GM10847 (cell line): Measurements from ENCODE around the gene CAPZB.

ENCODE experiments used
- POLR2A ChIP-seq: IDR thresholded peaks from 2 replicates; pipeline ENCODE4 v1.6.1; 2011; ENCODE audit not compliant: insufficient read length; ENCODE audit errors: extremely low read depth

Gene CAPZB

GRCh38 chr1:19478322-19478721 lies 7.0 kb downstream of the CAPZB start:
- no peak for TF ChIP-seq POLR2A

- TF ChIP-seq POLR2A, result peak; percentile 25
Measured at GRCh38 chr1:19477284-19478249, 7.8 kb downstream of the CAPZB start.

GRCh38 chr1:19476450-19477190 lies 8.7 kb downstream of the CAPZB start:
- no peak for TF ChIP-seq POLR2A

GRCh38 chr1:19475296-19475695 lies 10.0 kb downstream of the CAPZB start:
- no peak for TF ChIP-seq POLR2A

- no peak for TF ChIP-seq POLR2A
Measured at GRCh38 chr1:19472174-19472573, 13.2 kb downstream of the CAPZB start.

GRCh38 chr1:19469004-19469403 lies 16.3 kb downstream of the CAPZB start:
- no peak for TF ChIP-seq POLR2A

GRCh38 chr1:19468397-19468956 lies 16.9 kb downstream of the CAPZB start:
- TF ChIP-seq POLR2A, result no peak

- no peak for TF ChIP-seq POLR2A
Measured at GRCh38 chr1:19467199-19468187, 17.8 kb downstream of the CAPZB start.

GRCh38 chr1:19466112-19466561 lies 19.2 kb downstream of the CAPZB start:
- TF ChIP-seq POLR2A, result no peak

GRCh38 chr1:19465650-19466049 lies 19.7 kb downstream of the CAPZB start:
- TF ChIP-seq POLR2A, result no peak

GRCh38 chr1:19465123-19465522 lies 20.2 kb downstream of the CAPZB start:
- no peak for TF ChIP-seq POLR2A

GRCh38 chr1:19464696-19465095 lies 20.6 kb downstream of the CAPZB start:
- no peak for TF ChIP-seq POLR2A

- TF ChIP-seq POLR2A, result no peak
Measured at GRCh38 chr1:19463504-19463803, 21.9 kb downstream of the CAPZB start.

GRCh38 chr1:19462781-19463503 lies 22.4 kb downstream of the CAPZB start:
- no peak for TF ChIP-seq POLR2A
